WTC11 (cell line): ENCODE results near the gene BEND4. TPM values are rescaled to one million over a fixed set of nuclear protein-coding genes. Genes with fewer than 3 reads are reported as not detected.

Experiments used
- ATAC-seq: fragments of 200-7000 bp; cut with Tn5 transposase; 2 replicates; pipeline ENCODE4 v1.10.0; 2021; ENCODE audit warnings: mild to moderate bottlenecking, moderate library complexity
- CTCF ChIA-PET: fragments of 300-600 bp; sonication (Branson Sonifier 250); formaldehyde crosslinking; loops from one replicate; lab custom pipeline; 2021; ENCODE audit warnings: antibody characterized with exemption; lab: Charles Lee
- POLR2A ChIA-PET: fragments of 350-600 bp; sonication (Branson Sonifier 250); formaldehyde crosslinking; loops from one replicate; lab custom pipeline; 2021; ENCODE audit warnings: antibody characterized with exemption; lab: Charles Lee
- DNase-seq: peaks from one replicate; pipeline ENCODE4 v3.0.0; 2021; ENCODE audit warnings: low spot score
- H3K27ac Mint-ChIP-seq: 2 replicates; pipeline ENCODE4 v1.8.0; 2021; ENCODE audit warnings: mixed read lengths
- H3K27me3 Mint-ChIP-seq: 2 replicates; pipeline ENCODE4 v1.8.0; 2021; ENCODE audit warnings: low read depth, mild to moderate bottlenecking, moderate library complexity, mixed read lengths
- H3K36me3 Mint-ChIP-seq: 2 replicates; pipeline ENCODE4 v1.8.0; 2021; ENCODE audit warnings: mixed read lengths
- H3K4me1 Mint-ChIP-seq: 2 replicates; pipeline ENCODE4 v1.8.0; 2022; ENCODE audit warnings: mixed read lengths
- H3K4me3 Mint-ChIP-seq: 2 replicates; pipeline ENCODE4 v1.8.0; 2021; ENCODE audit warnings: mild to moderate bottlenecking, moderate library complexity, mixed read lengths
- H3K9me3 Mint-ChIP-seq: 2 replicates; pipeline ENCODE4 v1.8.0; 2021; ENCODE audit warnings: mixed read lengths
- CREB1 ChIP-seq: sonication (generic); formaldehyde crosslinking; IDR thresholded peaks from 2 replicates; pipeline ENCODE4 v1.8.0; 2023; ENCODE audit warnings: mild to moderate bottlenecking, missing genetic modification reagents
- FOXJ3 ChIP-seq: sonication (generic); formaldehyde crosslinking; IDR thresholded peaks from 2 replicates; pipeline ENCODE4 v1.9.0; 2021; ENCODE audit warnings: missing genetic modification reagents, mild to moderate bottlenecking, borderline replicate concordance
- GRHL2 ChIP-seq: fragments of 250-450 bp; sonication (Bioruptor Pico); IDR thresholded peaks from 2 replicates; pipeline ENCODE4 v1.8.0; 2022; ENCODE audit warnings: mild to moderate bottlenecking, moderate library complexity; ENCODE audit not compliant: insufficient replicate concordance, severe bottlenecking
- IRF2 ChIP-seq: sonication (generic); formaldehyde crosslinking; IDR thresholded peaks from 2 replicates; pipeline ENCODE4 v1.8.0; 2022; ENCODE audit warnings: low read depth, missing genetic modification reagents, borderline replicate concordance
- JAZF1 ChIP-seq: fragments of 250-450 bp; sonication (Bioruptor Pico); IDR thresholded peaks from 2 replicates; pipeline ENCODE4 v1.9.0; 2021; ENCODE audit warnings: moderate library complexity, mild to moderate bottlenecking, inconsistent platforms
- NFE2L1 ChIP-seq: sonication (generic); formaldehyde crosslinking; IDR thresholded peaks from 2 replicates; pipeline ENCODE4 v1.8.1; 2023; ENCODE audit warnings: missing genetic modification reagents
- NFYB ChIP-seq: sonication (generic); formaldehyde crosslinking; conservative IDR thresholded peaks from 2 replicates; pipeline ENCODE4 v1.8.0; 2022; ENCODE audit warnings: low read depth, missing genetic modification reagents
- NR3C1 ChIP-seq: sonication (generic); formaldehyde crosslinking; conservative IDR thresholded peaks from 2 replicates; pipeline ENCODE4 v1.8.1; 2023; ENCODE audit warnings: low read depth, mild to moderate bottlenecking, missing genetic modification reagents
- RELA ChIP-seq: sonication (generic); formaldehyde crosslinking; IDR thresholded peaks from 2 replicates; pipeline ENCODE4 v1.8.1; 2022; ENCODE audit warnings: missing genetic modification reagents, mild to moderate bottlenecking, borderline replicate concordance
- TEAD1 ChIP-seq: sonication (generic); formaldehyde crosslinking; IDR thresholded peaks from 2 replicates; pipeline ENCODE4 v1.8.0; 2022; ENCODE audit warnings: mild to moderate bottlenecking, missing genetic modification reagents
- ZBTB21 ChIP-seq: sonication (generic); formaldehyde crosslinking; IDR thresholded peaks from 2 replicates; pipeline ENCODE4 v1.8.1; 2023; ENCODE audit warnings: mild to moderate bottlenecking, missing genetic modification reagents, borderline replicate concordance
- total RNA-seq: library from RNA; stranded (reverse); gene quantifications from 3 replicates; pipeline ENCODE4 v1.2.3, GENCODE V29; 2021
- TF ChIP-seq, protein P1 (sequence below): fragments of 250-450 bp; sonication (Bioruptor Pico); conservative IDR thresholded peaks from 2 replicates; pipeline ENCODE4 v1.9.0; 2021; ENCODE audit warnings: mild to moderate bottlenecking
- TF ChIP-seq, protein P2 (sequence below): sonication (generic); formaldehyde crosslinking; IDR thresholded peaks from 2 replicates; pipeline ENCODE4 v1.8.0; 2022; ENCODE audit warnings: mild to moderate bottlenecking, missing genetic modification reagents
- TF ChIP-seq, protein P3 (sequence below): sonication (generic); formaldehyde crosslinking; IDR thresholded peaks from 2 replicates; pipeline ENCODE4 v1.8.1; 2022; ENCODE audit warnings: low read depth, missing genetic modification reagents, borderline replicate concordance
- TF ChIP-seq, protein P4 (sequence below): sonication (generic); formaldehyde crosslinking; IDR thresholded peaks from 2 replicates; pipeline ENCODE4 v1.8.1; 2023; ENCODE audit warnings: mild to moderate bottlenecking, moderate library complexity, missing genetic modification reagents
- TF ChIP-seq, protein P5 (sequence below): sonication (generic); formaldehyde crosslinking; IDR thresholded peaks from 2 replicates; pipeline ENCODE4 v1.8.1; 2023; ENCODE audit warnings: mild to moderate bottlenecking, missing genetic modification reagents, moderate library complexity
- TF ChIP-seq, protein P6 (sequence below): sonication (generic); formaldehyde crosslinking; conservative IDR thresholded peaks from 2 replicates; pipeline ENCODE4 v1.8.1; 2022; ENCODE audit warnings: mild to moderate bottlenecking, missing genetic modification reagents
- TF ChIP-seq, protein P7 (sequence below): fragments of 250-450 bp; sonication (Bioruptor Pico); IDR thresholded peaks from 2 replicates; pipeline ENCODE4 v1.9.0; 2021; ENCODE audit warnings: moderate library complexity, mild to moderate bottlenecking, inconsistent platforms, borderline replicate concordance
- TF ChIP-seq, protein P8 (sequence below): sonication (generic); formaldehyde crosslinking; conservative IDR thresholded peaks from 2 replicates; pipeline ENCODE4 v1.8.1; 2023; ENCODE audit warnings: mild to moderate bottlenecking, low read depth, missing genetic modification reagents, moderate library complexity

Gene BEND4
- total RNA-seq, 1 experiment from 2014 or later = 40.0 TPM

DNA sequence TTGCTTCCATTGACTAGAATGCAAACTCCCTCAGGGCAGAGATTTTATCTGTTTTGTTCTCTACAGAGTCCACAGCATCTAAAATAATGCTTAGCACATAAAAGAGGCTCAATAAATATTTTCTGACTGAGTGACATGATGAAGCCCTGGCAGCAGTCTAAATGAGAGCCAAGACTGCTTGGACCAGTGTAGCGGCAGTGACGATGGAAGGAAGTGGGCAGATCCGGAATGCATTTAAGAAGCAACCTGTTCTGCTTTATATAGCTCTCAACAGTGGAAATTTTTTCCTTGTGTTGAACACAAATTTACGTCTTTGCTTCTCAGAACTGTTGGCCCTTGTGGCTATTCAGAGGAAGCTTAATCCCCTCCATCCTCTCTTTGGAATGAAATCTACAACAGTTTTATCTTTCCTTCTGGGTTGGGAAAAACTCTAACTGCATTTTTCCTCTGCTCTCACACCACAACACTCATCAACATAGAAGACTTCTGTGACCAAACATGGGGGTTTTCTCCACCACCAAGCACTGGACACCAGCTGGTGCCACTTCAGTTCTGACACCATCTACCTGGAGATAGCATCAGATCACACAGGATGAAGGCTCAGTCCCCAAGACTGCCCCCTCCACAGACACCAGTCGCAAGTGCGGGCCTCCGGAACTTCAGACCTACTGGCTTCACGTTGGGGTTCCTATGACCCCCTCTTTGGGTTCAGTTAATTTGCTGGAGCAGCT lies 7.0 kb upstream of the BEND4 start:
- Mint-ChIP-seq H3K9me3 (peaks cover 5% of the 10 kb centered on the region), H3K36me3 (no peaks in the 10 kb centered on the region), H3K4me1 (peaks cover 7% of the 10 kb centered on the region; the same call in 1 of the 2 replicates), H3K27me3 (no peaks in the 10 kb centered on the region), H3K27ac (no peak overlapping the region), H3K4me3 (no peak overlapping the region)
- ChIA-PET POLR2A (no interaction called here), CTCF (interaction anchor here (0.5 kb wide), 1 partner anchor 257 kb away, joined by 3 read pairs; no protein-coding TSS in a partner anchor)
- DNase-seq = no peak
- no peak for ATAC-seq
- TF ChIP-seq FOXJ3 (no peak), RELA (no peak), NR3C1 (CRISPR knock-in tag) (no peak), GRHL2 (CRISPR knock-in tag) (no peak), JAZF1 (no peak), CREB1 (CRISPR knock-in tag) (no peak), NFYB (CRISPR knock-in tag) (no peak), TEAD1 (CRISPR knock-in tag) (no peak), IRF2 (no peak), ZBTB21 (CRISPR knock-in tag) (no peak), NFE2L1 (CRISPR knock-in tag) (no peak)
- TF ChIP-seq, protein P1, sequence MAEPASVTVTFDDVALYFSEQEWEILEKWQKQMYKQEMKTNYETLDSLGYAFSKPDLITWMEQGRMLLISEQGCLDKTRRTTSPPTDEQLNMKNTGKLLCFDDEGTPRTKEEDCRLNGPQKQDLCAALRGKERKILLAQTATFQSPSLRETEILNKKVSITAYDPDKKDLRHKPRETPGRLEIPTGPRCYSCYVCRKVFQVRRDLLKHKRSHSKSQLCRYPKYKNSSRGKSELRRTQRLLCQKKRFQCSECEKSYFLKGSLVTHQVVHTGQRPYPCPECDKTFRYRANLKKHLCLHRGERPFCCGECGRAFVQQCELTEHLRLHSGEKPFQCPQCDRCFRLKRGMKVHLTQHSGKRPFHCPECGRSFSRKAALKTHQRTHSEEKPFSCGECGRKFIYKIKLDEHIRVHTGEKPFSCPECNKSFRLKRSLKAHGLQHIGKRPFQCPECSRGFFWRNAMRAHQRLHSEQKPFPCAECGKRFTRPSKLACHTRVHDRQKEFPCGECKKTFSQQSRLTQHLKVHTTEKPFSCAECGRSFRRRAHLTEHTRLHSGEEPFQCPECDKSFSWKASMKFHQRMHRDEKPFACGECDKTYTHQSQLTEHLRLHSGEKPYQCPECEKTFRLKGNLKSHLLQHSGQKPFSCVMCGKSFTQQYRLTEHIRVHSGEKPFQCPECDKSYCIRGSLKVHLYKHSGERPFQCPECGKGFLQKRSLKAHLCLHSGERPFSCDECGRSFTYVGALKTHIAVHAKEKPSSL (CRISPR knock-in tag) = no peak
- TF ChIP-seq, protein P2, sequence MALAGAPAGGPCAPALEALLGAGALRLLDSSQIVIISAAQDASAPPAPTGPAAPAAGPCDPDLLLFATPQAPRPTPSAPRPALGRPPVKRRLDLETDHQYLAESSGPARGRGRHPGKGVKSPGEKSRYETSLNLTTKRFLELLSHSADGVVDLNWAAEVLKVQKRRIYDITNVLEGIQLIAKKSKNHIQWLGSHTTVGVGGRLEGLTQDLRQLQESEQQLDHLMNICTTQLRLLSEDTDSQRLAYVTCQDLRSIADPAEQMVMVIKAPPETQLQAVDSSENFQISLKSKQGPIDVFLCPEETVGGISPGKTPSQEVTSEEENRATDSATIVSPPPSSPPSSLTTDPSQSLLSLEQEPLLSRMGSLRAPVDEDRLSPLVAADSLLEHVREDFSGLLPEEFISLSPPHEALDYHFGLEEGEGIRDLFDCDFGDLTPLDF (CRISPR knock-in tag) = no peak
- TF ChIP-seq, protein P3, sequence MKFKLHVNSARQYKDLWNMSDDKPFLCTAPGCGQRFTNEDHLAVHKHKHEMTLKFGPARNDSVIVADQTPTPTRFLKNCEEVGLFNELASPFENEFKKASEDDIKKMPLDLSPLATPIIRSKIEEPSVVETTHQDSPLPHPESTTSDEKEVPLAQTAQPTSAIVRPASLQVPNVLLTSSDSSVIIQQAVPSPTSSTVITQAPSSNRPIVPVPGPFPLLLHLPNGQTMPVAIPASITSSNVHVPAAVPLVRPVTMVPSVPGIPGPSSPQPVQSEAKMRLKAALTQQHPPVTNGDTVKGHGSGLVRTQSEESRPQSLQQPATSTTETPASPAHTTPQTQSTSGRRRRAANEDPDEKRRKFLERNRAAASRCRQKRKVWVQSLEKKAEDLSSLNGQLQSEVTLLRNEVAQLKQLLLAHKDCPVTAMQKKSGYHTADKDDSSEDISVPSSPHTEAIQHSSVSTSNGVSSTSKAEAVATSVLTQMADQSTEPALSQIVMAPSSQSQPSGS (CRISPR knock-in tag) = no peak
- TF ChIP-seq, protein P4, sequence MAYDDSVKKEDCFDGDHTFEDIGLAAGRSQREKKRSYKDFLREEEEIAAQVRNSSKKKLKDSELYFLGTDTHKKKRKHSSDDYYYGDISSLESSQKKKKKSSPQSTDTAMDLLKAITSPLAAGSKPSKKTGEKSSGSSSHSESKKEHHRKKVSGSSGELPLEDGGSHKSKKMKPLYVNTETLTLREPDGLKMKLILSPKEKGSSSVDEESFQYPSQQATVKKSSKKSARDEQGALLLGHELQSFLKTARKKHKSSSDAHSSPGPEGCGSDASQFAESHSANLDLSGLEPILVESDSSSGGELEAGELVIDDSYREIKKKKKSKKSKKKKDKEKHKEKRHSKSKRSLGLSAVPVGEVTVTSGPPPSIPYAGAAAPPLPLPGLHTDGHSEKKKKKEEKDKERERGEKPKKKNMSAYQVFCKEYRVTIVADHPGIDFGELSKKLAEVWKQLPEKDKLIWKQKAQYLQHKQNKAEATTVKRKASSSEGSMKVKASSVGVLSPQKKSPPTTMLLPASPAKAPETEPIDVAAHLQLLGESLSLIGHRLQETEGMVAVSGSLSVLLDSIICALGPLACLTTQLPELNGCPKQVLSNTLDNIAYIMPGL (CRISPR knock-in tag) = no peak
- TF ChIP-seq, protein P5, sequence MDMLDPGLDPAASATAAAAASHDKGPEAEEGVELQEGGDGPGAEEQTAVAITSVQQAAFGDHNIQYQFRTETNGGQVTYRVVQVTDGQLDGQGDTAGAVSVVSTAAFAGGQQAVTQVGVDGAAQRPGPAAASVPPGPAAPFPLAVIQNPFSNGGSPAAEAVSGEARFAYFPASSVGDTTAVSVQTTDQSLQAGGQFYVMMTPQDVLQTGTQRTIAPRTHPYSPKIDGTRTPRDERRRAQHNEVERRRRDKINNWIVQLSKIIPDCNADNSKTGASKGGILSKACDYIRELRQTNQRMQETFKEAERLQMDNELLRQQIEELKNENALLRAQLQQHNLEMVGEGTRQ (CRISPR knock-in tag) = no peak
- TF ChIP-seq, protein P6, sequence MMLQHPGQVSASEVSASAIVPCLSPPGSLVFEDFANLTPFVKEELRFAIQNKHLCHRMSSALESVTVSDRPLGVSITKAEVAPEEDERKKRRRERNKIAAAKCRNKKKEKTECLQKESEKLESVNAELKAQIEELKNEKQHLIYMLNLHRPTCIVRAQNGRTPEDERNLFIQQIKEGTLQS = no peak
- TF ChIP-seq, protein P7, sequence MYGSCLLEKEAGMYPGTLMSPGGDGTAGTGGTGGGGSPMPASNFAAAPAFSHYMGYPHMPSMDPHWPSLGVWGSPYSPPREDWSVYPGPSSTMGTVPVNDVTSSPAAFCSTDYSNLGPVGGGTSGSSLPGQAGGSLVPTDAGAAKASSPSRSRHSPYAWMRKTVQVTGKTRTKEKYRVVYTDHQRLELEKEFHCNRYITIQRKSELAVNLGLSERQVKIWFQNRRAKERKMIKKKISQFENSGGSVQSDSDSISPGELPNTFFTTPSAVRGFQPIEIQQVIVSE = no peak
- TF ChIP-seq, protein P8, sequence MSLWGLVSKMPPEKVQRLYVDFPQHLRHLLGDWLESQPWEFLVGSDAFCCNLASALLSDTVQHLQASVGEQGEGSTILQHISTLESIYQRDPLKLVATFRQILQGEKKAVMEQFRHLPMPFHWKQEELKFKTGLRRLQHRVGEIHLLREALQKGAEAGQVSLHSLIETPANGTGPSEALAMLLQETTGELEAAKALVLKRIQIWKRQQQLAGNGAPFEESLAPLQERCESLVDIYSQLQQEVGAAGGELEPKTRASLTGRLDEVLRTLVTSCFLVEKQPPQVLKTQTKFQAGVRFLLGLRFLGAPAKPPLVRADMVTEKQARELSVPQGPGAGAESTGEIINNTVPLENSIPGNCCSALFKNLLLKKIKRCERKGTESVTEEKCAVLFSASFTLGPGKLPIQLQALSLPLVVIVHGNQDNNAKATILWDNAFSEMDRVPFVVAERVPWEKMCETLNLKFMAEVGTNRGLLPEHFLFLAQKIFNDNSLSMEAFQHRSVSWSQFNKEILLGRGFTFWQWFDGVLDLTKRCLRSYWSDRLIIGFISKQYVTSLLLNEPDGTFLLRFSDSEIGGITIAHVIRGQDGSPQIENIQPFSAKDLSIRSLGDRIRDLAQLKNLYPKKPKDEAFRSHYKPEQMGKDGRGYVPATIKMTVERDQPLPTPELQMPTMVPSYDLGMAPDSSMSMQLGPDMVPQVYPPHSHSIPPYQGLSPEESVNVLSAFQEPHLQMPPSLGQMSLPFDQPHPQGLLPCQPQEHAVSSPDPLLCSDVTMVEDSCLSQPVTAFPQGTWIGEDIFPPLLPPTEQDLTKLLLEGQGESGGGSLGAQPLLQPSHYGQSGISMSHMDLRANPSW (CRISPR knock-in tag) = no peak
